H1 (cell line): Measurements from ENCODE around the gene RETREG3. TPM values are rescaled to one million over a fixed set of nuclear protein-coding genes. Genes with fewer than 3 reads are reported as not detected.

ENCODE experiments used
- polyA plus RNA-seq, 7 experiments: library from polyadenylated mRNA; depleted of rRNA in 3 of 7; stranded (reverse) in 5 of 7; unstranded in 2 of 7; fragments of >200 nt in 5 of 7; fragments of 200-250 nt in 2 of 7; gene quantifications; 1 replicate in 5 of 7; 2 replicates in 1 of 7; 4 replicates in 1 of 7; pipeline versions ENCODE4 v1.2.1 to v1.2.3, GENCODE V29; 2011 to 2013; ENCODE audit warnings: missing spikeins in 2 of 7, mixed read lengths in 2 of 7
- total RNA-seq: library from RNA; stranded (reverse); fragmentation: NEBNext Ultra II Directional; extraction: Animal tissue kit (Norgen Biotek cat#: 25700); gene quantifications from 2 replicates; pipeline ENCODE4 v1.2.1, GENCODE V29; 2021
- TF ChIP-seq, protein P1 (sequence below): fragments of 300-600 bp; sonication (generic); IDR thresholded peaks from 2 replicates; pipeline ENCODE4 v1.7.1; 2012; ENCODE audit warnings: low read length, moderate library complexity, mild to moderate bottlenecking, inconsistent platforms; ENCODE audit not compliant: insufficient replicate concordance

Gene RETREG3
- total and polyA plus RNA-seq, 2 of the 8 experiments (the other 6 are each of a cell fraction or from before 2014, with no cell fraction given) = 23.7 to 42.6 TPM

- TF ChIP-seq, protein P1, sequence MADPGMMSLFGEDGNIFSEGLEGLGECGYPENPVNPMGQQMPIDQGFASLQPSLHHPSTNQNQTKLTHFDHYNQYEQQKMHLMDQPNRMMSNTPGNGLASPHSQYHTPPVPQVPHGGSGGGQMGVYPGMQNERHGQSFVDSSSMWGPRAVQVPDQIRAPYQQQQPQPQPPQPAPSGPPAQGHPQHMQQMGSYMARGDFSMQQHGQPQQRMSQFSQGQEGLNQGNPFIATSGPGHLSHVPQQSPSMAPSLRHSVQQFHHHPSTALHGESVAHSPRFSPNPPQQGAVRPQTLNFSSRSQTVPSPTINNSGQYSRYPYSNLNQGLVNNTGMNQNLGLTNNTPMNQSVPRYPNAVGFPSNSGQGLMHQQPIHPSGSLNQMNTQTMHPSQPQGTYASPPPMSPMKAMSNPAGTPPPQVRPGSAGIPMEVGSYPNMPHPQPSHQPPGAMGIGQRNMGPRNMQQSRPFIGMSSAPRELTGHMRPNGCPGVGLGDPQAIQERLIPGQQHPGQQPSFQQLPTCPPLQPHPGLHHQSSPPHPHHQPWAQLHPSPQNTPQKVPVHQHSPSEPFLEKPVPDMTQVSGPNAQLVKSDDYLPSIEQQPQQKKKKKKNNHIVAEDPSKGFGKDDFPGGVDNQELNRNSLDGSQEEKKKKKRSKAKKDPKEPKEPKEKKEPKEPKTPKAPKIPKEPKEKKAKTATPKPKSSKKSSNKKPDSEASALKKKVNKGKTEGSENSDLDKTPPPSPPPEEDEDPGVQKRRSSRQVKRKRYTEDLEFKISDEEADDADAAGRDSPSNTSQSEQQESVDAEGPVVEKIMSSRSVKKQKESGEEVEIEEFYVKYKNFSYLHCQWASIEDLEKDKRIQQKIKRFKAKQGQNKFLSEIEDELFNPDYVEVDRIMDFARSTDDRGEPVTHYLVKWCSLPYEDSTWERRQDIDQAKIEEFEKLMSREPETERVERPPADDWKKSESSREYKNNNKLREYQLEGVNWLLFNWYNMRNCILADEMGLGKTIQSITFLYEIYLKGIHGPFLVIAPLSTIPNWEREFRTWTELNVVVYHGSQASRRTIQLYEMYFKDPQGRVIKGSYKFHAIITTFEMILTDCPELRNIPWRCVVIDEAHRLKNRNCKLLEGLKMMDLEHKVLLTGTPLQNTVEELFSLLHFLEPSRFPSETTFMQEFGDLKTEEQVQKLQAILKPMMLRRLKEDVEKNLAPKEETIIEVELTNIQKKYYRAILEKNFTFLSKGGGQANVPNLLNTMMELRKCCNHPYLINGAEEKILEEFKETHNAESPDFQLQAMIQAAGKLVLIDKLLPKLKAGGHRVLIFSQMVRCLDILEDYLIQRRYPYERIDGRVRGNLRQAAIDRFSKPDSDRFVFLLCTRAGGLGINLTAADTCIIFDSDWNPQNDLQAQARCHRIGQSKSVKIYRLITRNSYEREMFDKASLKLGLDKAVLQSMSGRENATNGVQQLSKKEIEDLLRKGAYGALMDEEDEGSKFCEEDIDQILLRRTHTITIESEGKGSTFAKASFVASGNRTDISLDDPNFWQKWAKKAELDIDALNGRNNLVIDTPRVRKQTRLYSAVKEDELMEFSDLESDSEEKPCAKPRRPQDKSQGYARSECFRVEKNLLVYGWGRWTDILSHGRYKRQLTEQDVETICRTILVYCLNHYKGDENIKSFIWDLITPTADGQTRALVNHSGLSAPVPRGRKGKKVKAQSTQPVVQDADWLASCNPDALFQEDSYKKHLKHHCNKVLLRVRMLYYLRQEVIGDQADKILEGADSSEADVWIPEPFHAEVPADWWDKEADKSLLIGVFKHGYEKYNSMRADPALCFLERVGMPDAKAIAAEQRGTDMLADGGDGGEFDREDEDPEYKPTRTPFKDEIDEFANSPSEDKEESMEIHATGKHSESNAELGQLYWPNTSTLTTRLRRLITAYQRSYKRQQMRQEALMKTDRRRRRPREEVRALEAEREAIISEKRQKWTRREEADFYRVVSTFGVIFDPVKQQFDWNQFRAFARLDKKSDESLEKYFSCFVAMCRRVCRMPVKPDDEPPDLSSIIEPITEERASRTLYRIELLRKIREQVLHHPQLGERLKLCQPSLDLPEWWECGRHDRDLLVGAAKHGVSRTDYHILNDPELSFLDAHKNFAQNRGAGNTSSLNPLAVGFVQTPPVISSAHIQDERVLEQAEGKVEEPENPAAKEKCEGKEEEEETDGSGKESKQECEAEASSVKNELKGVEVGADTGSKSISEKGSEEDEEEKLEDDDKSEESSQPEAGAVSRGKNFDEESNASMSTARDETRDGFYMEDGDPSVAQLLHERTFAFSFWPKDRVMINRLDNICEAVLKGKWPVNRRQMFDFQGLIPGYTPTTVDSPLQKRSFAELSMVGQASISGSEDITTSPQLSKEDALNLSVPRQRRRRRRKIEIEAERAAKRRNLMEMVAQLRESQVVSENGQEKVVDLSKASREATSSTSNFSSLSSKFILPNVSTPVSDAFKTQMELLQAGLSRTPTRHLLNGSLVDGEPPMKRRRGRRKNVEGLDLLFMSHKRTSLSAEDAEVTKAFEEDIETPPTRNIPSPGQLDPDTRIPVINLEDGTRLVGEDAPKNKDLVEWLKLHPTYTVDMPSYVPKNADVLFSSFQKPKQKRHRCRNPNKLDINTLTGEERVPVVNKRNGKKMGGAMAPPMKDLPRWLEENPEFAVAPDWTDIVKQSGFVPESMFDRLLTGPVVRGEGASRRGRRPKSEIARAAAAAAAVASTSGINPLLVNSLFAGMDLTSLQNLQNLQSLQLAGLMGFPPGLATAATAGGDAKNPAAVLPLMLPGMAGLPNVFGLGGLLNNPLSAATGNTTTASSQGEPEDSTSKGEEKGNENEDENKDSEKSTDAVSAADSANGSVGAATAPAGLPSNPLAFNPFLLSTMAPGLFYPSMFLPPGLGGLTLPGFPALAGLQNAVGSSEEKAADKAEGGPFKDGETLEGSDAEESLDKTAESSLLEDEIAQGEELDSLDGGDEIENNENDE = no peak
Measured at GRCh38 chr17:42535155-42536047, 73.8 kb downstream of the RETREG3 start (continued).
